ENCODE data around the gene CADPS. TPM values are rescaled to one million over a fixed set of nuclear protein-coding genes. Genes with fewer than 3 reads are reported as not detected.

Gene CADPS
- total and polyA plus RNA-seq, 9 donors: 0.47 to 4.4 (median 1.6) TPM

GRCh38 chr3:62413687-62414086 lies 461.5 kb downstream of the CADPS start:
- peaks cover 2% of the 10 kb centered on the region for H3K27me3 ChIP-seq (ENCODE audit: control insufficient read depth, insufficient read depth, low read length)
- WGBS (ENCODE audit: insufficient coverage): no CpG with 5 or more reads among the region's 2 CpGs
- no peaks in the 10 kb centered on the region for H3K36me3 ChIP-seq (ENCODE audit: control insufficient read depth, insufficient read depth, low read length)
- H3K4me1 ChIP-seq (ENCODE audit: control insufficient read depth, insufficient read depth, low read length): no peaks in the 10 kb centered on the region
- no peak overlapping the region for H3K4me3 ChIP-seq (ENCODE audit: low read length)
- no peaks in the 10 kb centered on the region for H3K9me3 ChIP-seq (replicated peaks; ENCODE audit: control insufficient read depth, low read depth, low read length)
- H3K27ac ChIP-seq (ENCODE audit: low read length): no peak overlapping the region
- no peak for DNase-seq

- peaks cover 3% of the 10 kb centered on the region for H3K27me3 ChIP-seq (ENCODE audit: control insufficient read depth, insufficient read depth, low read length)
- H3K9me3 ChIP-seq (replicated peaks; ENCODE audit: control insufficient read depth, low read depth, low read length): no peaks in the 10 kb centered on the region
- no peak overlapping the region for H3K4me3 ChIP-seq (ENCODE audit: low read length)
- H3K27ac ChIP-seq (ENCODE audit: low read length): no peak overlapping the region
- no CpG with 5 or more reads among the region's 2 CpGs for WGBS (ENCODE audit: insufficient coverage)
- H3K36me3 ChIP-seq (ENCODE audit: control insufficient read depth, insufficient read depth, low read length): no peaks in the 10 kb centered on the region
- DNase-seq: no peak
- H3K4me1 ChIP-seq (ENCODE audit: control insufficient read depth, insufficient read depth, low read length): no peaks in the 10 kb centered on the region
Measured at GRCh38 chr3:62406945-62407344, 468.3 kb downstream of the CADPS start.

GRCh38 chr3:62405566-62405965 lies 469.6 kb downstream of the CADPS start:
- peaks cover 3% of the 10 kb centered on the region for H3K27me3 ChIP-seq (ENCODE audit: control insufficient read depth, insufficient read depth, low read length)
- WGBS (ENCODE audit: insufficient coverage): 80% methylated on average over 2 of the region's 6 CpGs
- H3K4me3 ChIP-seq (ENCODE audit: low read length): no peak overlapping the region

GRCh38 chr3:62405135-62405534 lies 470.1 kb downstream of the CADPS start:
- Histone ChIP-seq H3K27me3 (ENCODE audit: control insufficient read depth, insufficient read depth, low read length) (peaks cover 3% of the 10 kb centered on the region), H3K4me3 (ENCODE audit: low read length) (no peak overlapping the region), H3K36me3 (ENCODE audit: control insufficient read depth, insufficient read depth, low read length) (no peaks in the 10 kb centered on the region), H3K9me3 (replicated peaks; ENCODE audit: control insufficient read depth, low read depth, low read length) (no peaks in the 10 kb centered on the region), H3K27ac (ENCODE audit: low read length) (no peak overlapping the region), H3K4me1 (ENCODE audit: control insufficient read depth, insufficient read depth, low read length) (no peaks in the 10 kb centered on the region)
- WGBS (ENCODE audit: insufficient coverage): no CpG with 5 or more reads among the region's 6 CpGs
- no peak for DNase-seq

More at GRCh38 chr3:62405566-62405965, 469.6 kb downstream of the CADPS start:
- H3K36me3 ChIP-seq (ENCODE audit: control insufficient read depth, insufficient read depth, low read length): no peaks in the 10 kb centered on the region
- no peaks in the 10 kb centered on the region for H3K9me3 ChIP-seq (replicated peaks; ENCODE audit: control insufficient read depth, low read depth, low read length)
- no peaks in the 10 kb centered on the region for H3K4me1 ChIP-seq (ENCODE audit: control insufficient read depth, insufficient read depth, low read length)
- DNase-seq: no peak
- H3K27ac ChIP-seq (ENCODE audit: low read length): no peak overlapping the region

GRCh38 chr3:62404321-62404720 lies 470.9 kb downstream of the CADPS start:
- peaks cover 3% of the 10 kb centered on the region for H3K27me3 ChIP-seq (ENCODE audit: control insufficient read depth, insufficient read depth, low read length)
- 67% methylated on average over 2 of the region's 8 CpGs for WGBS (ENCODE audit: insufficient coverage)
- no peak overlapping the region for H3K4me3 ChIP-seq (ENCODE audit: low read length)
- no peaks in the 10 kb centered on the region for H3K9me3 ChIP-seq (replicated peaks; ENCODE audit: control insufficient read depth, low read depth, low read length)
- no peak for DNase-seq
- H3K27ac ChIP-seq (ENCODE audit: low read length): no peak overlapping the region
- no peaks in the 10 kb centered on the region for H3K4me1 ChIP-seq (ENCODE audit: control insufficient read depth, insufficient read depth, low read length)
- H3K36me3 ChIP-seq (ENCODE audit: control insufficient read depth, insufficient read depth, low read length): no peaks in the 10 kb centered on the region

GRCh38 chr3:62403765-62404164 lies 471.5 kb downstream of the CADPS start:
- no peak overlapping the region for H3K4me3 ChIP-seq (ENCODE audit: low read length)

GRCh38 chr3:62392626-62393292 lies 482.5 kb downstream of the CADPS start:
- Histone ChIP-seq H3K27ac (ENCODE audit: low read length) (no peak overlapping the region), H3K4me3 (ENCODE audit: low read length) (no peak overlapping the region), H3K9me3 (replicated peaks; ENCODE audit: control insufficient read depth, low read depth, low read length) (no peaks in the 10 kb centered on the region), H3K36me3 (ENCODE audit: control insufficient read depth, insufficient read depth, low read length) (no peaks in the 10 kb centered on the region), H3K27me3 (ENCODE audit: control insufficient read depth, insufficient read depth, low read length) (peaks cover 6% of the 10 kb centered on the region), H3K4me1 (ENCODE audit: control insufficient read depth, insufficient read depth, low read length) (no peaks in the 10 kb centered on the region)
- no CpG with 5 or more reads among the region's 5 CpGs for WGBS (ENCODE audit: insufficient coverage)
- no peak for DNase-seq

More at GRCh38 chr3:62403765-62404164, 471.5 kb downstream of the CADPS start:
- Histone ChIP-seq H3K36me3 (ENCODE audit: control insufficient read depth, insufficient read depth, low read length) (no peaks in the 10 kb centered on the region), H3K27ac (ENCODE audit: low read length) (no peak overlapping the region), H3K27me3 (ENCODE audit: control insufficient read depth, insufficient read depth, low read length) (peaks cover 3% of the 10 kb centered on the region), H3K9me3 (replicated peaks; ENCODE audit: control insufficient read depth, low read depth, low read length) (no peaks in the 10 kb centered on the region), H3K4me1 (ENCODE audit: control insufficient read depth, insufficient read depth, low read length) (no peaks in the 10 kb centered on the region)
- WGBS (ENCODE audit: insufficient coverage): no CpG with 5 or more reads among the region's 3 CpGs
- no peak for DNase-seq

GRCh38 chr3:62387251-62387650 lies 488.0 kb downstream of the CADPS start:
- WGBS (ENCODE audit: insufficient coverage): no CpG with 5 or more reads among the region's 3 CpGs
- Histone ChIP-seq H3K27ac (ENCODE audit: low read length) (no peak overlapping the region), H3K27me3 (ENCODE audit: control insufficient read depth, insufficient read depth, low read length) (peaks cover 9% of the 10 kb centered on the region)

GRCh38 chr3:62379321-62379798 lies 495.9 kb downstream of the CADPS start:
- H3K4me1 ChIP-seq (ENCODE audit: control insufficient read depth, insufficient read depth, low read length): no peaks in the 10 kb centered on the region

More at GRCh38 chr3:62387251-62387650, 488.0 kb downstream of the CADPS start:
- no peaks in the 10 kb centered on the region for H3K36me3 ChIP-seq (ENCODE audit: control insufficient read depth, insufficient read depth, low read length)
- no peak for DNase-seq
- H3K9me3 ChIP-seq (replicated peaks; ENCODE audit: control insufficient read depth, low read depth, low read length): no peaks in the 10 kb centered on the region
- H3K4me1 ChIP-seq (ENCODE audit: control insufficient read depth, insufficient read depth, low read length): no peaks in the 10 kb centered on the region
- H3K4me3 ChIP-seq (ENCODE audit: low read length): no peak overlapping the region

GRCh38 chr3:62378921-62379320 lies 496.3 kb downstream of the CADPS start:
- no peak overlapping the region for H3K4me3 ChIP-seq (ENCODE audit: low read length)
- 0% methylated on average over 1 of the region's 14 CpGs for WGBS (ENCODE audit: insufficient coverage)

More at GRCh38 chr3:62379321-62379798, 495.9 kb downstream of the CADPS start:
- Histone ChIP-seq H3K9me3 (replicated peaks; ENCODE audit: control insufficient read depth, low read depth, low read length) (no peaks in the 10 kb centered on the region), H3K4me3 (ENCODE audit: low read length) (no peak overlapping the region), H3K36me3 (ENCODE audit: control insufficient read depth, insufficient read depth, low read length) (no peaks in the 10 kb centered on the region), H3K27me3 (ENCODE audit: control insufficient read depth, insufficient read depth, low read length) (peaks cover 74% of the 10 kb centered on the region), H3K27ac (ENCODE audit: low read length) (no peak overlapping the region)
- no peak for DNase-seq
- WGBS (ENCODE audit: insufficient coverage): 0% methylated on average over 11 of the region's 21 CpGs

More at GRCh38 chr3:62378921-62379320, 496.3 kb downstream of the CADPS start:
- H3K27me3 ChIP-seq (ENCODE audit: control insufficient read depth, insufficient read depth, low read length): peaks cover 79% of the 10 kb centered on the region
- H3K27ac ChIP-seq (ENCODE audit: low read length): no peak overlapping the region
- peaks cover 1% of the 10 kb centered on the region for H3K4me1 ChIP-seq (ENCODE audit: control insufficient read depth, insufficient read depth, low read length)
- H3K9me3 ChIP-seq (replicated peaks; ENCODE audit: control insufficient read depth, low read depth, low read length): no peaks in the 10 kb centered on the region
- no peaks in the 10 kb centered on the region for H3K36me3 ChIP-seq (ENCODE audit: control insufficient read depth, insufficient read depth, low read length)
- DNase-seq: no peak

Measured in muscle of leg (tissue), 11 donors.